ENCODE results near the gene HIGD1A.

GRCh38 chr3:42839616-42840015 lies 35.3 kb upstream of the HIGD1A start:
- TF ChIP-seq CTCF (IDR thresholded peaks at IDR 0.05): peak; percentile 38 to 91 (median 83)
- TF ChIP-seq POLR2A (IDR thresholded peaks at IDR 0.05): no peak

Measured in esophagus squamous epithelium (tissue), 4 donors.